Activated naive CD4-positive, alpha-beta T cell treated with anti-CD3 and anti-CD28 coated beads, Interleukin-2, amount 10 ng/mL, durations not matched to agents 7 days and 5 days (primary cell): ENCODE measurements around the gene PGLYRP2.
A peak's percentile ranks its signal among the peaks of the same experiment; 100 is the strongest.

ENCODE experiments used
- CTCF ChIA-PET: fragments of 350-600 bp; sonication (Branson Sonifier 250); formaldehyde crosslinking; loops from one replicate; lab custom pipeline; 2021; ENCODE audit warnings: antibody characterized with exemption; lab: Charles Lee
- DNase-seq: peaks from one replicate; pipeline ENCODE4 v3.0.0-alpha.2; 2020
- H3K27ac Mint-ChIP-seq: one replicate; pipeline ENCODE4 v1.8.0; 2021; ENCODE audit warnings: mild to moderate bottlenecking, moderate library complexity, mixed read lengths
- H3K27me3 Mint-ChIP-seq: one replicate; pipeline ENCODE4 v1.8.0; 2021; ENCODE audit warnings: mild to moderate bottlenecking, mixed read lengths
- H3K36me3 Mint-ChIP-seq: one replicate; pipeline ENCODE4 v1.8.0; 2021; ENCODE audit warnings: mixed read lengths
- H3K4me1 Mint-ChIP-seq: one replicate; pipeline ENCODE4 v1.8.0; 2021; ENCODE audit warnings: mixed read lengths
- H3K4me3 Mint-ChIP-seq: one replicate; pipeline ENCODE4 v1.8.0; 2021; ENCODE audit warnings: mild to moderate bottlenecking, moderate library complexity, mixed read lengths
- H3K9me3 Mint-ChIP-seq: one replicate; pipeline ENCODE4 v1.8.0; 2021; ENCODE audit warnings: mixed read lengths

The PGLYRP2 gene

DNA sequence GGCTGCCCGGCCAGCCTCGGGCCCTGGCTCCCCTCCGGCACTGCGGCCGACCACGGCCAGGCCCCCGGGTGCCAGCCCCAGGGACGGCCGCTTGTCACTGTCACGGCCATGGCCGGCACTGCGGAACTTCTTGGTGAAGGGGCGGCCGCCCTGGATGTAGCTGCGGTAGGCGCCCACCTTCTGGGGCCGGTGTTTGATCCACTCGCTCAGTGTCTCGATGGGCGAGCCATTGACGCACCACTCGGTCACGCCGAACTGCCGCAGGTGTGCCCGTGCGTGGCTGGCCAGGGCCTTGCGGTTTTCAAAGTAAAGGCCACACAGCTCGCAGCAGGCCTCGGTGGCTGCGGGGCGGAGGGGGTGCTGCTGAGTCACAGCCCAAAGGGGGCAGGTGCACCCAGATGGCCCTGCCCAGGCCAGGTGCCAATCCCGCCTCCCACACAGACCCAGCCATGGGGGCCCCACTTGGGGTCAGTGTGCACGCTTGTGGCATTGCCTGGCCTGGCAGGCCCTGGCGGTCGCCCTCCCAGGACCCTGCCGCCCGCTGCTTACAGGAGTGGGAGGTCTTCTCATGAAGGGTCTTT, 54.5 kb downstream of the PGLYRP2 start:
- peaks cover 6% of the 10 kb centered on the region for H3K4me1 Mint-ChIP-seq
- no peak overlapping the region for H3K4me3 Mint-ChIP-seq
- peaks cover 3% of the 10 kb centered on the region for H3K9me3 Mint-ChIP-seq
- DNase-seq, result no peak
- CTCF ChIA-PET, result interaction anchor here (0.9 kb wide), 1 partner anchor 39 kb away, joined by 3 read pairs; no protein-coding TSS in a partner anchor
- H3K27me3 Mint-ChIP-seq, result no peaks in the 10 kb centered on the region
- no peak overlapping the region for H3K27ac Mint-ChIP-seq
- peaks cover 43% of the 10 kb centered on the region for H3K36me3 Mint-ChIP-seq

DNA sequence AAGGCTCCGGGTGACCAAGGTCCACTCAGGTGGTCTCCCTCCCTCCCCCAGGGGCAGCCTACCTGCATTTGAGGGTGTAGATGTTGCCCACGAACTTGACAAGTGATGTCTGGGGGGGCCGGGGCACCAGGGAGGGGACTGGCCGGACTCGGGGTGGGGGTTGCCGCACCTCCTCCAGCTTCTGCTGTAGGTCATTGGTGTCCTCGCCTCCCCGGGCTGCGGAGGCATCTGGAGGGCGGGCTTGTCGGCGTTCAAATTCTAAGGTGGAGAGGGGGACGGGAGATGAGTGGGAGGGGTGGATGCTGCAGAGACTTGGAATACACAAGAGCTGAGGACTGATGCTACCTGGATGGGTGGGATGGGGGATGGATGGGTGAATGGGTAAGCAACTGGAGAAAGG, 55.2 kb downstream of the PGLYRP2 start:
- no peak for DNase-seq
- peaks cover 13% of the 10 kb centered on the region for H3K4me1 Mint-ChIP-seq
- H3K27ac Mint-ChIP-seq, result no peak overlapping the region
- H3K4me3 Mint-ChIP-seq, result no peak overlapping the region
- H3K9me3 Mint-ChIP-seq, result peaks cover 3% of the 10 kb centered on the region
- no peaks in the 10 kb centered on the region for H3K27me3 Mint-ChIP-seq
- CTCF ChIA-PET, result interaction anchor here (0.7 kb wide), 1 partner anchor 132 kb away, joined by 3 read pairs; no protein-coding TSS in a partner anchor
- peaks cover 43% of the 10 kb centered on the region for H3K36me3 Mint-ChIP-seq

DNA sequence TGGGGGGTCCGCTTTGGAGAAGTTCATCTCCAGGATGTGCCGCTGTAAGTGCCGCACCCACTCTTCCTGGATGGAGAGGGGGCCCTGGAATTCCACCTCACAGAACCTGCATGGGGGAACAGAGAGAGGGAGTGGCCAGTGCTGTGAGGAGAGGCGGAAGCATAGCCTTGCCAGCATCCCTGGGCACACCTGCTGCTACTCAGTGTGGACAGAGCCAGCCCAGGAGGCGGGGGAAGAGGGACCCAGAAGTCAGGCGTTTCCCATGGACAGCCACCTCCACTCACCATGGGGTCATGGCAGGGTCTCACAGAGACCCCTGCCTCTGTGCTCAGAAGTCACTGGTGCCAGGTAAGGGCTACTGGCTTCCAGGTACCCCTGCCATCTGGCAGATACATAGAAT, 56.2 kb downstream of the PGLYRP2 start:
- no peak for DNase-seq
- CTCF ChIA-PET, result no interaction called here
- H3K36me3 Mint-ChIP-seq, result peaks cover 43% of the 10 kb centered on the region
- H3K4me3 Mint-ChIP-seq, result no peak overlapping the region
- H3K9me3 Mint-ChIP-seq, result peaks cover 3% of the 10 kb centered on the region
- peaks cover 11% of the 10 kb centered on the region for H3K4me1 Mint-ChIP-seq
- no peak overlapping the region for H3K27ac Mint-ChIP-seq
- peaks cover 4% of the 10 kb centered on the region for H3K27me3 Mint-ChIP-seq

DNA sequence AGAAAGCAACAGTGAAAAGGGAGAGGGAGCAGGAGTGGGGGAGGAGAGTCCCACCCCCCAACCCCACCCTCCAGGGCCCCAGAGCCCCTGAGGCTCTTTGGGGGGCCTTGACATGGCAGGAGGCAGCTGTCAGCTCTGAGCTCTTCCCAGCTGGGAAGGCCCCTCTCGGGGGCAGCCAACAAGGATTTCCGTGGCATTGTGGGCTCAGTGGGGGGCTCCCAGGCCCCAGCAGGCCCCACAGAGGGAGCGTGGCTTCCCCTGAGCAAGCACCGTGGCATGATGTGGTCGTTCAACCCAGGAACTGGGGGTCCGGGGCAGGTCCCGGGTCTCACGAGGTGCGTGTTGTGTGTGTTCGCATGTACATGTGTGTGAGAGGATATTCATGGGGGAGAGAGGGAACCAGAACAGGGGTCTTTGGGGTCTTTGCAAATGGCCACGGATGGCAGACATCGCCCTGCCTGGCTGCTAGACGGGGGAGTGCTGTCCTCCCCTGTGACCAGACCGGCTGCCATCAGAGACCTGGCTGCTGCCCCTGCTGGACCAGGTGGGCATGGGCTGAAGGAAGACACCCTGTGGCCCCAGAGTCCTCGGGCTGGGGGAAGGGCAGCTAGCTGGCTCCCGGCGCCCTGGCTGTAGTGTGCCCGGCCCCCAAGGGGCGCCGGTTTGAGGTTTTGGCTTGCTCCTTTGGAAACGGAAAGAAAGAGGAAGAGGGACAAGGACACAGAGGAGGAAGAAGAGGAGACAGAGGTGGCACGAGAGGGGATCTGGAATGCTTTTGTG, 56.8 kb downstream of the PGLYRP2 start:
- Mint-ChIP-seq H3K4me1 (peaks cover 17% of the 10 kb centered on the region), H3K4me3 (no peak overlapping the region), H3K27me3 (peaks cover 4% of the 10 kb centered on the region), H3K27ac (no peak overlapping the region), H3K36me3 (peaks cover 41% of the 10 kb centered on the region), H3K9me3 (peaks cover 3% of the 10 kb centered on the region)
- no peak for DNase-seq
- CTCF ChIA-PET, result interaction anchor here (7.3 kb wide), 1 partner anchor 131 kb away, joined by 152 read pairs; no protein-coding TSS in a partner anchor

DNA sequence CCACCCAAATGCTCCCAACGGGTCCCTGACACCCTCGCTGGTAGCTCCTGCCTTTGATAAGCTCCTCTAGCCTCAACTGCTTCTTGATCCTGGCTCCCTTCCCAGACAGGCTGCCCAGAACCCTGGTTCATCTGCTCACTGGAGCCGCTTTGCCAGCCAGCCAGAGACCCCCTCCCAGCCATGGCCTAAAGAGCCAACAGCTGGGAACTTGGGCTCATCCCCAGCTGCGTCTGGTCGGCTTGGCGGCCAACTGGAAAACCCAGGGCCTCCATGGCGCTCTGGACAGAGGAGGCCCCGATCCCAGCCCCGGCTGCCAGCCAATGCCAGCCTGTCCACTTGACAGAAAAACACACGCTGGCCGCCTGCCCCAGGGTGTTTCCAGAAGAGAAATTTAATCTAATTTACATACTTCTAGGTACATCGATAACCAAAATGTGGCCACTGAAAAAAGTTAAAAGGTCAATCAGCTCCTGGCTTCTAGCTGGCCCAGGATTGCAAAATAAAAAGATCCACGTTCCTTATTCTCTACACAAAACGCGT, 57.5 kb downstream of the PGLYRP2 start:
- H3K4me1 Mint-ChIP-seq, result peaks cover 24% of the 10 kb centered on the region
- peaks cover 3% of the 10 kb centered on the region for H3K9me3 Mint-ChIP-seq
- H3K36me3 Mint-ChIP-seq, result peaks cover 36% of the 10 kb centered on the region
- H3K4me3 Mint-ChIP-seq, result no peak overlapping the region
- no peak for DNase-seq
- H3K27ac Mint-ChIP-seq, result no peak overlapping the region
- peaks cover 4% of the 10 kb centered on the region for H3K27me3 Mint-ChIP-seq
- CTCF ChIA-PET, result interaction anchor here (3.6 to 7.3 kb wide), 2 partner anchors 9 to 132 kb away, joined by 19 to 152 read pairs; no protein-coding TSS in a partner anchor

DNA sequence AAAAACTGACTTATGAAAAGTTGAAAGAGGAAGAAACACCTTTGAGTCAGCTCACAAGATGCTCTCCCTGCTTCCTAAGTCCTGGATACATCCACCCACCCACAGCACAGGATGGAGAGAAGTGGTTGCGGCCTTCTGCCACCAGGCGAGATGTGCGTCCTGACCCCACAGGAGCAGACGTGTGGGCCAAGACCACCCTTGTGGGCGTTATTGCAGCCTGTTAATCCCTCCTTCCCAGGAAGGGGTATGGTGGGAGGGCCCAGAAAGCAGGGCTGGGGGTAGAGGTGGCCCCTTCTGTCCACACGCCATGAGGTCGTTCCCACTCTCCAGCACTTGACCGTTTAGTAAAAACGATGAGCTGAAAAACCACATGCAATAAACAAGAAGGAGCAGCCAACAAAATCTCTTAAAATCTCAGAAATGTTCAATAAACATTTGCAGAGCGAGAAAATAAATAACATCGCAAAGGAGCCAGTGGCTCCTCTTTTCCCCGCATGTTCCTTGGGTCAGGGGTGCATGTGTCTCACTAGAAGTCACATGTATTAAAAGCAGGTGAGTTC, 58.1 kb downstream of the PGLYRP2 start:
- Mint-ChIP-seq H3K36me3 (peaks cover 36% of the 10 kb centered on the region), H3K4me3 (no peak overlapping the region), H3K27ac (no peak overlapping the region), H3K9me3 (peaks cover 3% of the 10 kb centered on the region), H3K4me1 (peaks cover 30% of the 10 kb centered on the region), H3K27me3 (peaks cover 4% of the 10 kb centered on the region)
- DNase-seq, result no peak
- CTCF ChIA-PET, result interaction anchor here (3.1 to 7.3 kb wide), 3 partner anchors 9 to 133 kb away, joined by 17 to 152 read pairs (median 19); partner anchors contain the start of gene AKAP8

DNA sequence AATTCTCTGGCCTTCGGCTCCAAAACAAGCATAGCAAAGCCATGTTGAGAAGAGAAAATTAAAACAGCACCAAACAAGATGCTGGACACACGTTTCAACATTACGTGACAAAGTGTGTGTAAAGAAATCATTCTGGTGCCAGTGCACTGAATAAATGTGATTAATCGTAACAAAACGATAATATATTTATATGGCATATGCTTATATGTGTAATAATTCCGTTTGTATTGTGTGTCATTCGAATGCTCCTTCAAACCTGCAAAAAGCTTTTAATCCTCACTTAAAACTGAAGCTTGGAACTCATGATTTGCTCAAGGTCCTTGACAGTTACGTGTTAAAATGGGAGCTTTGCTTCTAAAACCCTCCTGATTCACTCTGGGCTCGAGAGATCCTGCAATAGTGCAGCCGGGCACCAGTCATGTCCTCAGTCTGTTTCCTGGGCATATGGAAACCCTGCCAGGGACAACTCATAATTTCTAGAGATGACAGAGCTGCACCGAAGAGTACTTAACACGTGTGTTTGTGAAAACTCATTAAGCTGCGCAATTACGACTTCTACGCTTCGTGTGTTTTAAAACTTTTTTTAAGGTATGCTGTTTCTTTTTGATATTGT, 59.8 kb downstream of the PGLYRP2 start:
- Mint-ChIP-seq H3K36me3 (peaks cover 37% of the 10 kb centered on the region), H3K27ac (peak overlapping the region; percentile 98), H3K27me3 (peaks cover 4% of the 10 kb centered on the region), H3K4me3 (peak overlapping the region; percentile 99), H3K9me3 (peaks cover 3% of the 10 kb centered on the region), H3K4me1 (peaks cover 34% of the 10 kb centered on the region)
- no peak for DNase-seq
- CTCF ChIA-PET, result interaction anchor here (0.8 to 7.3 kb wide), 23 partner anchors 9 to 327 kb away, joined by 3 to 152 read pairs (median 5); partner anchors contain the start of genes AKAP8 and RASAL3
